ENCODE data around the gene KCNJ15.

The KCNJ15 gene

DNA sequence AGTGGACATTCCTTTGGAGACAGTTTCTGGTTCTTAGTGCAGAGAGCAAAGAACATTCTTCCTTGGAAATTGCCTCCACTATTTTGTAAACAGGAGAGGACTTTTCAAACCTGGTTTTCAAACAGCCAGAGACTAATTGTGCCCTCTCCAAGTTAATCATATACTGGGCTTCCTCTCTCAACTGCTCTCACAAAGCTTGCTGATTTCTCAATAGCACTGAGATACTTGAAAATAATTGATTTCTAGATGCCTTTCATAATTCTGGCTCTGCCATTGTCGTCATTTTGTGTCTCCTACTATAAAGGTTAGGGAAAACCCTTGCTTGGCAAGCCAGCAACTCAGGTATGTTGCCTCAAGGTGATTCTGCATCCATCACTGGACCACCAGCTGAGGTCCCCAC is 56.0 kb downstream of the KCNJ15 start:
- no peak overlapping the region for H3K27ac ChIP-seq

DNA sequence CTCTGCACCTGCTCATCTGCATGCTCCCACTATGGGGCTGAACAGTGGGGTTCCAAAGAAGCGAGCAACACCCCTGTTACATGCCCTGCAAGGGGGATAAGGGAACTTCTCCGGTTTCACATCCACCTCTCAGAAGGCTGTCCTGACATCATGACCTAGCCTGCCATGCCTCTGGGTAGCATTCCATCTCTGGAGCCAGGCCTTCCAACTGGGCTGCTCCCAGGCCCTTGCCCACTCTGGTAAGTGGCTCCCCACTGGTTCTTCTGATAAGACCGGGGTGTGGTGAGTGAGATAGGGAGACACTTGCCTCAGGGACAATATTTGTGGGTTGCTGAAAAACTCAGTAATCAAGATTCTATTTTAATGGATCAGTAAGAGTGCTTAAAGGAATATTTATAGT is 57.8 kb downstream of the KCNJ15 start:
- TF ChIP-seq, protein P1, sequence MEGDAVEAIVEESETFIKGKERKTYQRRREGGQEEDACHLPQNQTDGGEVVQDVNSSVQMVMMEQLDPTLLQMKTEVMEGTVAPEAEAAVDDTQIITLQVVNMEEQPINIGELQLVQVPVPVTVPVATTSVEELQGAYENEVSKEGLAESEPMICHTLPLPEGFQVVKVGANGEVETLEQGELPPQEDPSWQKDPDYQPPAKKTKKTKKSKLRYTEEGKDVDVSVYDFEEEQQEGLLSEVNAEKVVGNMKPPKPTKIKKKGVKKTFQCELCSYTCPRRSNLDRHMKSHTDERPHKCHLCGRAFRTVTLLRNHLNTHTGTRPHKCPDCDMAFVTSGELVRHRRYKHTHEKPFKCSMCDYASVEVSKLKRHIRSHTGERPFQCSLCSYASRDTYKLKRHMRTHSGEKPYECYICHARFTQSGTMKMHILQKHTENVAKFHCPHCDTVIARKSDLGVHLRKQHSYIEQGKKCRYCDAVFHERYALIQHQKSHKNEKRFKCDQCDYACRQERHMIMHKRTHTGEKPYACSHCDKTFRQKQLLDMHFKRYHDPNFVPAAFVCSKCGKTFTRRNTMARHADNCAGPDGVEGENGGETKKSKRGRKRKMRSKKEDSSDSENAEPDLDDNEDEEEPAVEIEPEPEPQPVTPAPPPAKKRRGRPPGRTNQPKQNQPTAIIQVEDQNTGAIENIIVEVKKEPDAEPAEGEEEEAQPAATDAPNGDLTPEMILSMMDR (conservative IDR thresholded peaks at IDR 0.05) = no peak
- H3K27ac ChIP-seq = no peak overlapping the region

More for the DNA sequence above, 56.0 kb downstream of the KCNJ15 start:
- TF ChIP-seq, protein P1 (conservative IDR thresholded peaks at IDR 0.05) = no peak

DNA sequence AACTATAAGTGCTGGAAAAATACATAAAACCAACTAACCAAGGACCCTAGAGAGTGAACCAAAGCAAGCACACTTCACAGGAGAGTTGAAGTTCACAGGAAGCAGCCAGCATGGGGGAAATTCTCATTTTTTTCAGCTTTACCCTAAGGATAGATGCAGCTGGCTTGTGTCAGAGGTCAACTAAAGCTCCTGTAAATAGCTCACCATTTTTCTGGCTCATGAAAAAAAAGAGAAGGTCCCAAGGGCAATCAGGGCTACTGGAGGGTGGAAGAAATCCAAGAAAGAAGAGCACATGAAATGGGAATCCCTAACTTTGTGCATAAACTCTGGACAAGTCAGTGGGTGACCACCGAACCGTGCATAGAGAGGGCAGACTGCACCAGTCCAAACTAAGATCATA is 58.3 kb downstream of the KCNJ15 start:
- H3K27ac ChIP-seq = no peak overlapping the region
- TF ChIP-seq, protein P1 (conservative IDR thresholded peaks at IDR 0.05) = no peak

DNA sequence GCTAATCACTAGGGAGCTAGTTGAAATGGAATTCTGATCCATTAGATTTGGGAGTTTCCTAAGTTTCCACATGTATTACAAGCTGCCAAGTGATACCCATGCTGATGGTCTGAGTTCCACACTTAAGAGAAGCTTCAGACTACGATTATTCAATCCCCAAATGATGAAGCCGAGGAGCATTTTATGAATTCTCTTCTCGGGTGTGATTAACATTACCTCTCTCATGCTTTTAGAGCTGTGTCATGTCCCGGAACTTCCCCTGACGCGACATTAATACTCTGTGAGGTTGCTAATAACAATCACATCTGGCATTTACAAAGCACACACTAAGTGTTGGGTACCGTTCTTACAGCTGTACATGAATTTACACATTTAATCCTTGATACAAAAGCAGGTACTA is 63.0 kb downstream of the KCNJ15 start:
- TF ChIP-seq, protein P1 (conservative IDR thresholded peaks at IDR 0.05) = no peak
- no peak overlapping the region for H3K27ac ChIP-seq

DNA sequence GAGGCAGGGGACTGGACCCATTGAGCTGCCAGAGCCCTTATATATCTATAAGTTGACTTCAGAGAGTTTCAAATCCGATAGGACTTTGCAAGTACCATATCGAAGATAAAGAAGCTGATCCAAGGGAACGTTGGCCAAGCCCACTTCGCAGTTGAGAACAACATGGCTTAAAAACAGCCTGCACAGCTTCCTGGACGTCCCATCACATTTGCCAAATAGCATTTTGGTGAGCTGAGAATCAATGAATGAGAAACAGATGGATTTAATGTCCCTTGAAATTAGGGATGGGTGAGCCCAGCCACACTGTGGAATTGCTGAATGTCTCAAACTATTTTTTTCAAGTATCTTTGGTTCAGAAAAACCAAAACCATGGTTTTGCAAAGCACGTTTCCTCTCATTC is 64.8 kb downstream of the KCNJ15 start:
- TF ChIP-seq, protein P1 (conservative IDR thresholded peaks at IDR 0.05) = no peak
- no peak overlapping the region for H3K27ac ChIP-seq

DNA sequence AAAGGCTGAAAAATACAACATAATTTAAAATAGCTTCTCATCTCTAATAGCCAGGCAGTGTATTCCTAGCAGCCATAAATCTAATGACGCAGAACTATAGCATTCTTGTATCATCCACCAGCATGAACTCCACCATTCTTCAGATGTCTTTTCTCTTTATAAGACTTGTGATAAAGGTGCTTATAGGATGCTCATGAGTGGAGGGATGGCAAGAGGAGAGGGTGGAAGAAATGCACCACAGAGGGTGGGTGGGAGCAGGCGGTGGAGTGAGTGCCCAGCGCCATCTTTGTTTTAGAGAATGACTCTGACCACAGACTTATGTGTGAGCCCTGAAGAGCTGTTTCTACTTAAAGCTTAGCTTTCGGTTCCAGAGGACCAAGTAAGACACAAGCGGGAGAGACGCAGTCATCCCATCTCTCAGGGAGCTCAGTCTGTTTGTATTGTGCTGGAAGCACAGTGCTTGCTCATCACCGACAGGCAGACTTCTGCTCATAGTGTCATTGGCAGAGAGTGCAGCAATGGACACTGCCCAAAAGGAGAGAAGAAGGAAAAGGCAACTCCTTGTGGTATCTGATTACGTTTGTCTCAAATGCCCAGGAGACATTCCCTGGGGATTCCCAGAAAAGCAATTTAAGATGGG is 65.6 kb downstream of the KCNJ15 start:
- TF ChIP-seq, protein P1 (conservative IDR thresholded peaks at IDR 0.05) = no peak
- H3K27ac ChIP-seq = no peak overlapping the region

DNA sequence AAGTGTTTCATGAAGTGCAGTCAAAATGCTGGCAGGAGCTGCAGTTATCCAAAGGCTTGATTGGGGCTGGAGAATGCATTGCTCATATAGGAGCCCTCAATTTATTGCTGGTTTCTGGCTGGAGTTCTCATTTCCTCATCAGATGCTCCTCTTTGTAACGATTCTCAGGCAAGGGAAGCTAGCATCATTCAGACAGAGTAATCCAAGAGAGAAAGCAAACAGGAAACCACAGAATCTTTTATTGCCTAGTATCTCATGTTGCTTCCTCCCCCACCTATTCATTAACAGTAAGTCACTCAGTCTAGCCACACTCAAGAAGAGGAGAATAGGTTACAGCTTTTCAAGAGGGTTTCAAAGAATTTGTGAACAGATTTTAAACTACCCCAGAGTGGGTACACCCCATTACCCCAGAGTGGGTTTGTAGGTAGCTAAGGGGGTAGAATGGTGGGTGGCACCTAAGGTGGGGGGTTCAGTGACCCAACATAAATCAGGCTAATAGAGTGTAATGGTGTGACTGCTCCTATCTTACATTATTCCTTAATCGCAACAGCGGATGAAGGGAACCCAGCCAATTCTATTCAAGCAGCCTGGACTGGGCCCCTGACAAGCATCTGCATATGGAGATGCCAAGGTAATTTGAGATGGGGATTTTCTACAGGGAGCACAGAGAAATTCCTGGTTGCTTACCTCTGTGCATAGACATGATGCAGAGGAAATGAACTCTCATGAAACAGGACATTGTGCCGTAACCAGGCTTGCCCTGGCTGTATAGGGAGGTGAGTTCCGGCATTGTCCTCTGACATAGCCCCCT is 67.1 kb downstream of the KCNJ15 start:
- TF ChIP-seq, protein P1 (conservative IDR thresholded peaks at IDR 0.05) = no peak
- H3K27ac ChIP-seq = peak overlapping the region; percentile 56

Data from VCaP (cell line).